ENCODE measurements around the gene MOB4.
"Not testable (repeated sequence)": the region's sequence is repeated elsewhere in the genome, so short reads cannot be mapped to it uniquely, and the experiment has no call there.

Gene MOB4

GRCh38 chr2:197547163-197547900, 31.5 kb downstream of the MOB4 start:
- Histone ChIP-seq H3K9me3 (no peaks in the 10 kb centered on the region), H3K27me3 (no peaks in the 10 kb centered on the region), H3K4me1 (no peaks in the 10 kb centered on the region), H3K27ac (no peak overlapping the region), H3K4me3 (no peak overlapping the region), H3K36me3 (peaks cover 33 to 90% (median 49%) of the 10 kb centered on the region in 3 donors)
- no peak for TF ChIP-seq CTCF (IDR thresholded peaks at IDR 0.05)
- intact Hi-C loops (cut with DNase I; ENCODE audit: low total_unique reads), result no loop called here
- no peak for DNase-seq

- intact Hi-C loops (cut with DNase I; ENCODE audit: low total_unique reads), result no loop called here
- Histone ChIP-seq H3K4me3 (no peak overlapping the region), H3K36me3 (peaks cover 33 to 88% (median 44%) of the 10 kb centered on the region in 3 donors), H3K4me1 (no peaks in the 10 kb centered on the region), H3K9me3 (no peaks in the 10 kb centered on the region), H3K27me3 (no peaks in the 10 kb centered on the region), H3K27ac (no peak overlapping the region)
- no peak for DNase-seq
- no peak for TF ChIP-seq CTCF (IDR thresholded peaks at IDR 0.05)
Measured at GRCh38 chr2:197548582-197548981, 32.7 kb downstream of the MOB4 start.

GRCh38 chr2:197551260-197551659, 35.4 kb downstream of the MOB4 start:
- H3K4me3 ChIP-seq; H3K27ac ChIP-seq; H3K9me3 ChIP-seq; H3K4me1 ChIP-seq; DNase-seq; H3K27me3 ChIP-seq; intact Hi-C loops (cut with DNase I; ENCODE audit: low total_unique reads): not testable (repeated sequence)
- H3K36me3 ChIP-seq, result peaks cover 34 to 80% (median 45%) of the 10 kb centered on the region in 3 donors

- no peak overlapping the region for H3K27ac ChIP-seq
- H3K36me3 ChIP-seq, result peaks cover 26 to 51% (median 28%) of the 10 kb centered on the region in 3 donors
- intact Hi-C loops (cut with DNase I; ENCODE audit: low total_unique reads), result no loop called here
Measured at GRCh38 chr2:197555467-197555866, 39.6 kb downstream of the MOB4 start.

GRCh38 chr2:197556456-197556855, 40.6 kb downstream of the MOB4 start:
- Histone ChIP-seq H3K4me3 (no peak overlapping the region), H3K36me3 (peaks cover 20 to 46% (median 22%) of the 10 kb centered on the region in 3 donors), H3K9me3 (no peaks in the 10 kb centered on the region), H3K27ac (peak overlapping the region in 1 of 2 donors; percentile 7), H3K4me1 (peaks cover 0 to 13% (median 3%) of the 10 kb centered on the region in 4 donors), H3K27me3 (no peaks in the 10 kb centered on the region)
- intact Hi-C loops (cut with DNase I; ENCODE audit: low total_unique reads), result no loop called here
- DNase-seq, result no peak
- no peak for TF ChIP-seq CTCF (IDR thresholded peaks at IDR 0.05)

More at GRCh38 chr2:197555467-197555866, 39.6 kb downstream of the MOB4 start:
- no peaks in the 10 kb centered on the region for H3K9me3 ChIP-seq
- no peak for TF ChIP-seq CTCF (IDR thresholded peaks at IDR 0.05)
- H3K4me3 ChIP-seq, result no peak overlapping the region
- no peak for DNase-seq
- no peaks in the 10 kb centered on the region for H3K27me3 ChIP-seq
- peaks cover 0 to 13% (median 3%) of the 10 kb centered on the region in 4 donors for H3K4me1 ChIP-seq

GRCh38 chr2:197558393-197558792, 42.5 kb downstream of the MOB4 start:
- Histone ChIP-seq H3K36me3 (peaks cover 10 to 28% (median 21%) of the 10 kb centered on the region in 3 donors), H3K27me3 (no peaks in the 10 kb centered on the region), H3K9me3 (no peaks in the 10 kb centered on the region), H3K4me1 (peaks cover 0 to 13% (median 3%) of the 10 kb centered on the region in 4 donors), H3K4me3 (no peak overlapping the region), H3K27ac (no peak overlapping the region)
- TF ChIP-seq CTCF (IDR thresholded peaks at IDR 0.05), result no peak
- intact Hi-C loops (cut with DNase I; ENCODE audit: low total_unique reads), result no loop called here
- no peak for DNase-seq
